HCT116 (cell line): Measurements from ENCODE around the gene DENND5B. TPM values are rescaled to one million over a fixed set of nuclear protein-coding genes. Genes with fewer than 3 reads are reported as not detected.

Experiments
- ATAC-seq: fragments of 200-7000 bp; cut with Tn5 transposase; 2 replicates; pipeline ENCODE4 v1.9.1; 2020; ENCODE audit warnings: mild to moderate bottlenecking, moderate library complexity
- BruUV-seq: library from RNA; stranded (reverse); fragments of 400-500 nt; replicated peaks from 2 replicates; lab custom pipeline; 2021; lab: Mats Ljungman, UMichigan
- CTCF ChIA-PET: fragments of 300-600 bp; sonication (Branson Sonifier 250); formaldehyde crosslinking; loops from one replicate; lab custom pipeline; 2021; ENCODE audit warnings: antibody characterized with exemption; lab: Charles Lee
- POLR2A ChIA-PET: fragments of 300-600, 350-600 bp; sonication (Branson Sonifier 250); formaldehyde crosslinking; loops from one replicate; lab custom pipeline; 2021; ENCODE audit warnings: antibody characterized with exemption; lab: Charles Lee
- RAD21 ChIA-PET, 2 experiments: fragments of 300-600 bp; sonication (Branson Sonifier 250); formaldehyde crosslinking; loops; one replicate each; lab custom pipeline; 2023; ENCODE audit warnings: low total read pairs in 2 of 2; ENCODE audit not compliant: uncharacterized antibody in 2 of 2, unreplicated experiment in 2 of 2, low non-redundant PET in 1 of 2; lab: Charles Lee
- DNase-seq: peaks from one replicate; pipeline ENCODE4 v3.0.0-alpha.2; 2010; ENCODE audit warnings: low read depth, low spot score
- H2AFZ ChIP-seq: fragments of 200-600 bp; shearing (Covaris generic), sonication (generic); 2 replicates; pipeline ENCODE4 v1.6.1; 2017; ENCODE audit warnings: low read depth, mixed run types, mixed read lengths, antibody characterized with exemption, low read length; ENCODE audit not compliant: poor library complexity, severe bottlenecking
- H3K27ac ChIP-seq: 2 replicates; pipeline ENCODE4 v1.5.1; 2012; ENCODE audit warnings: low read depth, low read length
- H3K27me3 ChIP-seq: fragments of 200-600 bp; sonication (generic); 2 replicates; pipeline ENCODE4 v1.6.1; 2016; ENCODE audit warnings: mixed run types, low read length, mixed read lengths; ENCODE audit not compliant: insufficient read depth
- H3K36me3 ChIP-seq, 2 experiments: fragments of 200-500 bp in 1 of 2; fragments of 200-600 bp in 1 of 2; sonication (Bioruptor generic) in 1 of 2; sonication (generic) in 1 of 2; 2 replicates each; pipeline versions ENCODE4 v1.5.1 to v1.6.1; 2014 to 2016; ENCODE audit warnings: low read length in 2 of 2, inconsistent platforms in 1 of 2, mixed read lengths in 1 of 2, mixed run types in 1 of 2; ENCODE audit not compliant: insufficient read depth in 2 of 2, control insufficient read depth in 1 of 2
- H3K4me1 ChIP-seq, 2 experiments: fragments of 200-600 bp in 1 of 2; sonication (generic) in 1 of 2; 2 replicates each; pipeline versions ENCODE4 v1.5.1 to v1.6.1; 2012 to 2017; ENCODE audit warnings: low read length in 2 of 2, inconsistent platforms in 1 of 2, mild to moderate bottlenecking in 1 of 2, mixed read lengths in 1 of 2, mixed run types in 1 of 2, moderate library complexity in 1 of 2; ENCODE audit not compliant: insufficient read depth in 2 of 2, control insufficient read depth in 1 of 2
- H3K4me2 ChIP-seq: fragments of 200-600 bp; sonication (generic); 2 replicates; pipeline ENCODE4 v1.6.1; 2017; ENCODE audit warnings: mixed run types, low read length, mixed read lengths
- H3K4me3 ChIP-seq, 2 experiments: fragments of 200-600 bp in 1 of 2; sonication (generic) in 1 of 2; replicated peaks in 1 of 2; 2 replicates each; pipeline ENCODE4 v1.5.1; 2011 to 2016; ENCODE audit warnings: low read length in 2 of 2, control low read depth in 1 of 2, low read depth in 1 of 2, mild to moderate bottlenecking in 1 of 2, mixed read lengths in 1 of 2, mixed run types in 1 of 2
- H3K79me2 ChIP-seq: fragments of 200-600 bp; sonication (generic); 2 replicates; pipeline ENCODE4 v1.6.1; 2017; ENCODE audit warnings: mild to moderate bottlenecking, mixed run types, low read length, moderate library complexity, mixed read lengths; ENCODE audit not compliant: insufficient read depth
- H3K9ac ChIP-seq: fragments of 200-600 bp; sonication (generic); 2 replicates; pipeline ENCODE4 v1.6.1; 2016; ENCODE audit warnings: low read length, mixed read lengths
- H3K9me2 ChIP-seq: fragments of 200-600 bp; sonication (generic), shearing (Covaris generic); 2 replicates; pipeline ENCODE4 v1.6.1; 2017; ENCODE audit warnings: mixed run types, mild to moderate bottlenecking, moderate library complexity; ENCODE audit not compliant: insufficient read depth
- H3K9me3 ChIP-seq, 2 experiments: fragments of 200-500 bp in 1 of 2; fragments of 200-600 bp in 1 of 2; sonication (Bioruptor generic) in 1 of 2; sonication (generic) in 1 of 2; 2 replicates each; pipeline ENCODE4 v1.6.1; 2014 to 2017; ENCODE audit warnings: low read length in 2 of 2, mixed read lengths in 2 of 2, inconsistent platforms in 1 of 2, low read depth in 1 of 2, mild to moderate bottlenecking in 1 of 2, mixed run types in 1 of 2, moderate library complexity in 1 of 2; ENCODE audit not compliant: control insufficient read depth in 1 of 2, insufficient read depth in 1 of 2
- H4K20me1 ChIP-seq: fragments of 200-600 bp; sonication (generic), shearing (Covaris generic); 2 replicates; pipeline ENCODE4 v1.6.1; 2017; ENCODE audit warnings: mixed run types, mild to moderate bottlenecking, moderate library complexity; ENCODE audit not compliant: insufficient read depth
- ATF3 ChIP-seq: IDR thresholded peaks from 2 replicates; pipeline ENCODE4 v1.6.1; 2012
- CBX3 ChIP-seq: IDR thresholded peaks from 2 replicates; pipeline ENCODE4 v1.6.1; 2012; ENCODE audit warnings: low read depth
- EGR1 ChIP-seq: IDR thresholded peaks from 2 replicates; pipeline ENCODE4 v1.6.1; 2012; ENCODE audit warnings: low read depth
- ELF1 ChIP-seq: IDR thresholded peaks from 2 replicates; pipeline ENCODE4 v1.6.1; 2012; ENCODE audit warnings: low read depth, borderline replicate concordance
- EZH2phosphoT487 ChIP-seq: fragments of 200-600 bp; IDR thresholded peaks from 2 replicates; pipeline ENCODE4 v1.6.1; 2018; ENCODE audit warnings: antibody characterized with exemption, borderline replicate concordance
- JUND ChIP-seq: IDR thresholded peaks from 2 replicates; pipeline ENCODE4 v1.6.1; 2012
- POLR2A ChIP-seq: IDR thresholded peaks from 2 replicates; pipeline ENCODE4 v1.7.0; 2011; ENCODE audit warnings: borderline replicate concordance; ENCODE audit not compliant: insufficient read depth, insufficient read length; ENCODE audit errors: extremely low read depth
- POLR2AphosphoS5 ChIP-seq: IDR thresholded peaks from 2 replicates; pipeline ENCODE4 v1.6.1; 2011; ENCODE audit warnings: mild to moderate bottlenecking, low read depth, low read length, moderate library complexity
- RAD21 ChIP-seq: IDR thresholded peaks from 2 replicates; pipeline ENCODE4 v1.6.1; 2012; ENCODE audit warnings: low read depth, mild to moderate bottlenecking
- SP1 ChIP-seq: IDR thresholded peaks from 2 replicates; pipeline ENCODE4 v1.6.1; 2012; ENCODE audit warnings: low read depth
- YY1 ChIP-seq: IDR thresholded peaks from 2 replicates; pipeline ENCODE4 v1.6.1; 2011; ENCODE audit warnings: low read length, low read depth, moderate library complexity, mild to moderate bottlenecking; ENCODE audit not compliant: insufficient replicate concordance; ENCODE audit errors: extremely low read depth
- ZFX ChIP-seq: fragments of 450-650 bp; IDR thresholded peaks from 2 replicates; pipeline ENCODE4 v1.6.1; 2017
- ZNF274 ChIP-seq: fragments of 200-500 bp; sonication (Bioruptor generic); IDR thresholded peaks from 2 replicates; pipeline ENCODE4 v1.6.1; 2014; ENCODE audit warnings: mild to moderate bottlenecking, low read depth, low read length, inconsistent platforms
- intact Hi-C: fragments of 100-400 bp; cut with micrococcal nuclease; formaldehyde crosslinking; loops from 2 replicates; pipeline ENCODE4 v1.10.0; 2022
- total RNA-seq: library from RNA; stranded (reverse); gene quantifications from one replicate; pipeline ENCODE4 v1.2.1, GENCODE V29; 2021; ENCODE audit not compliant: unreplicated experiment
- TF ChIP-seq, protein P1 (sequence below): IDR thresholded peaks from 2 replicates; pipeline ENCODE4 v1.6.1; 2012; ENCODE audit warnings: low read depth

Gene DENND5B
- total RNA-seq, 1 experiment from 2014 or later, result 19.2 TPM

- DNase-seq (no peak), ATAC-seq (no peak)
- intact Hi-C loops, result no loop called here
- no peak overlapping the region for H3K4me2 ChIP-seq
- H3K27ac ChIP-seq, result no peak overlapping the region
- 0 out of 4 replicates have a peak, but pooled peaks cover 0 to 4% of the 10 kb centered on the region in 2 experiments for H3K36me3 ChIP-seq
- H3K4me1 ChIP-seq, result peaks cover 3 to 8% of the 10 kb centered on the region in 2 experiments; a peak in 3 of 4 replicates
- H3K9ac ChIP-seq, result no peak overlapping the region
- H4K20me1 ChIP-seq, result no peaks in the 10 kb centered on the region
- no TSS peak for BruUV-seq
- no peak overlapping the region for H3K4me3 ChIP-seq
- CTCF ChIA-PET, result interaction anchor here (1.5 kb wide), 1 partner anchor 229 kb away, joined by 4 read pairs; no protein-coding TSS in a partner anchor
- TF ChIP-seq YY1 (no peak), RAD21 (no peak), EGR1 (no peak), SP1 (no peak), POLR2A (no peak), CBX3 (no peak), JUND (no peak), ZNF274 (no peak), ZFX (no peak), EZH2phosphoT487 (no peak), POLR2AphosphoS5 (no peak), ELF1 (no peak), ATF3 (no peak)
- TF ChIP-seq, protein P1, sequence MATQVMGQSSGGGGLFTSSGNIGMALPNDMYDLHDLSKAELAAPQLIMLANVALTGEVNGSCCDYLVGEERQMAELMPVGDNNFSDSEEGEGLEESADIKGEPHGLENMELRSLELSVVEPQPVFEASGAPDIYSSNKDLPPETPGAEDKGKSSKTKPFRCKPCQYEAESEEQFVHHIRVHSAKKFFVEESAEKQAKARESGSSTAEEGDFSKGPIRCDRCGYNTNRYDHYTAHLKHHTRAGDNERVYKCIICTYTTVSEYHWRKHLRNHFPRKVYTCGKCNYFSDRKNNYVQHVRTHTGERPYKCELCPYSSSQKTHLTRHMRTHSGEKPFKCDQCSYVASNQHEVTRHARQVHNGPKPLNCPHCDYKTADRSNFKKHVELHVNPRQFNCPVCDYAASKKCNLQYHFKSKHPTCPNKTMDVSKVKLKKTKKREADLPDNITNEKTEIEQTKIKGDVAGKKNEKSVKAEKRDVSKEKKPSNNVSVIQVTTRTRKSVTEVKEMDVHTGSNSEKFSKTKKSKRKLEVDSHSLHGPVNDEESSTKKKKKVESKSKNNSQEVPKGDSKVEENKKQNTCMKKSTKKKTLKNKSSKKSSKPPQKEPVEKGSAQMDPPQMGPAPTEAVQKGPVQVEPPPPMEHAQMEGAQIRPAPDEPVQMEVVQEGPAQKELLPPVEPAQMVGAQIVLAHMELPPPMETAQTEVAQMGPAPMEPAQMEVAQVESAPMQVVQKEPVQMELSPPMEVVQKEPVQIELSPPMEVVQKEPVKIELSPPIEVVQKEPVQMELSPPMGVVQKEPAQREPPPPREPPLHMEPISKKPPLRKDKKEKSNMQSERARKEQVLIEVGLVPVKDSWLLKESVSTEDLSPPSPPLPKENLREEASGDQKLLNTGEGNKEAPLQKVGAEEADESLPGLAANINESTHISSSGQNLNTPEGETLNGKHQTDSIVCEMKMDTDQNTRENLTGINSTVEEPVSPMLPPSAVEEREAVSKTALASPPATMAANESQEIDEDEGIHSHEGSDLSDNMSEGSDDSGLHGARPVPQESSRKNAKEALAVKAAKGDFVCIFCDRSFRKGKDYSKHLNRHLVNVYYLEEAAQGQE, result no peak
- no peaks in the 10 kb centered on the region for H3K79me2 ChIP-seq
- H3K9me2 ChIP-seq, result no peaks in the 10 kb centered on the region
- RAD21 ChIA-PET, result interaction anchor here in 1 of 2 experiments (0.8 kb wide), 1 partner anchor 230 kb away, joined by 4 read pairs; no protein-coding TSS in a partner anchor
- H3K9me3 ChIP-seq, result no peaks in the 10 kb centered on the region
- H3K27me3 ChIP-seq, result no peaks in the 10 kb centered on the region
- H2AFZ ChIP-seq, result no peak overlapping the region
- POLR2A ChIA-PET, result no interaction called here
Observed at GRCh38 chr12:31406345-31406744, 184.6 kb downstream of the DENND5B start.
